Nucleus accumbens (tissue), 56 donors: ENCODE data around the gene NPY4R2.
"Not testable (repeated sequence)": the region's sequence is repeated elsewhere in the genome, so short reads cannot be mapped to it uniquely, and the experiment has no call there.

Experiments used
- DNase-seq, 56 donors: peaks; one replicate each; lab custom pipeline; 2025; lab: John Stamatoyannopoulos, UW

Gene NPY4R2

GRCh38 chr10:47927147-47927916 is 8.9 kb downstream of the NPY4R2 start:
- not testable (repeated sequence) for DNase-seq

GRCh38 chr10:47928225-47928624 is 9.8 kb downstream of the NPY4R2 start:
- DNase-seq = not testable (repeated sequence)

DNA sequence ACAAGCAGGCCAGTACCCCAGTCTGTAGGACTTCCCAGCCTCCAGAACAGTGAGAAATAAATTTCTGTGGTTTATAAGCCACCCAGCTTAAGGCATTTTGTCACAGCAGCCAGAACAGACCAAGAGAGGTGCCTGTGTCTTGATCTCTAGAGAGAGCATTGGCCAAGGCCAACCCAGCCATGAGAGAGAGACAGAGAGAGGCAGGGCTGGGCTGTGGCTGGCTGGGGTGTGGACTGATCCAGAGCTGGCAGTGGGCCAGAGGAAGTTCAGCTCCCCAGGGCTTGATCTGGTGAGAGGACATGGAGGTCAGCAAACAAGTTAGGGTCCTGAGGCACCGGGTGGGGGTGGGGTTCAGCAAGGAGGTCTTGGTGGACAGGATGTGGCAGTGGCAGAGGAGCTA is 14.4 kb downstream of the NPY4R2 start:
- DNase-seq = not testable (repeated sequence)

DNA sequence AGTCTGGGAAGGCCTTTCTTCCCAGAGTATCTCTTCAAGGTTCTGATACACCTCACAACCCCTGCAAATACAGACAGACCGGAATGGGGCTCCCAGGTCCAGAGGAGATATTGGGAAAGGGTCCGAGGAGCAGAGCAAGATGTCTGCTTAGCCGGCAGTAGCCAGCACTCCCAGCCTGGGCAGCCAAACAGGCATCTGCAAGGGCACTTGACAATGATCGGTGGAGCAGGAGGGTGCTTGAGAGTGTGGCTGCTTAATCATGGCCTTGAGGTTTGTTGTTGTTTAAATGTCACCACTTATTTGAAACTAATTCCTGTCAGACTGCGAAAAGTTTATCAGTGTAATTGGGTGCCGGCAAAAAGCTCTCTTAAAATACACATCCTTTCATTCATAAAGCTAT is 15.0 kb downstream of the NPY4R2 start:
- not testable (repeated sequence) for DNase-seq

- DNase-seq = not testable (repeated sequence)
Measured at GRCh38 chr10:47936772-47937228, 18.3 kb downstream of the NPY4R2 start.

GRCh38 chr10:47937634-47938033 is 19.2 kb downstream of the NPY4R2 start:
- not testable (repeated sequence) for DNase-seq

GRCh38 chr10:47940821-47941220 is 22.4 kb downstream of the NPY4R2 start:
- DNase-seq = not testable (repeated sequence)

- DNase-seq = not testable (repeated sequence)
Measured at GRCh38 chr10:47941379-47941778, 22.9 kb downstream of the NPY4R2 start.

DNA sequence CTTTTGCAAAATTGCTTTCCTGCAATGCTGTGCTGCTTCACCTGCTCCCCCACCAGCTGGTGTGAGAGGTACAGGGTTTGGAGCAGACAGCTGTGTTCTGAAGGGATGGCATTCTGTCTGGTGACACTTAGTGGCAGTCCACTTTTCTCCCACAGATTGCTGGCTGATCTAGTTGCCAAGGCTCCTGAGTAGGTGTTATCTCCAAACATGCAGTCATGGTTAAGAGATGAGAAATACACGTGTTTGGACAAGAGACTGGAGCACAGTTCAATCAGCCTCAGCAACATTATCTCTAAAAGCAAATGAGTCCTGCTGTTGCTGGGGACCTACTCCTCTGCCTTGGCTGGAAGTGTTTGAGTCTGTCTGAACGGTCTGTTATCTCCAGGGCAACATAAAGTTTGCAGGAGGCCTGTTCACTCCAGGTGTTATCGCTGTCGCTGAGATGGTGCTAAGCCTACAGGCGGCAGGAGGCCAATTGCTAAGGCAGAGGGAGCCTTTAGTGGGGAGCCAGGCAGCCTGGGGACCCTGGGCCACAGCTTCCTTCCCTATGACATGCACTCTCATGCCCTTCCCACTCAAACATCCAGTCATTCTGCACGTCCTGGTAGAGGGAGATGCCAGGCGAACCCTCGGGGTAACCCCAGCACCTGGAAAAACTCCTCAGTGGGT is 24.0 kb downstream of the NPY4R2 start:
- DNase-seq = not testable (repeated sequence)

GRCh38 chr10:47943328-47943727 is 24.9 kb downstream of the NPY4R2 start:
- DNase-seq = not testable (repeated sequence)

GRCh38 chr10:47947424-47947823 is 29.0 kb downstream of the NPY4R2 start:
- not testable (repeated sequence) for DNase-seq

DNA sequence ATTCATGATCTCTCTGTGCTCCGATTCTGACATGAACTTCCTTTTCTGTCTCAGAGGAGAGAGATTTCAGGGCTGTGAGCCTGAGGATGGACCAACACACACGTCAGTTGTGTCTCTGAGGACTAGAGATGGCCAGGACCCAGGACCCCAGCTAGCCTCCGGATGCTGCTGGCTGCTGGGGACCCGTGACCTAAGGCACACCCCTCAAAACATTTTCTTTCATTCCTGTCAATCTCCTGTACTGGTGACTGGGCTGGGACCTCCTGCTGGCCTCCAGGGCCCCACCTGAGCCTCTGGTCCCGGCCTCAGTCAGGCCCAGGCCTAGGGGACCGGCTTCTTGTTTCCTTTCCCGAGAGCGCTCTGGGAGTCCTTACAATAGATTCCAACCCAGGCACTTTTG is 38.7 kb downstream of the NPY4R2 start:
- DNase-seq = not testable (repeated sequence)

DNA sequence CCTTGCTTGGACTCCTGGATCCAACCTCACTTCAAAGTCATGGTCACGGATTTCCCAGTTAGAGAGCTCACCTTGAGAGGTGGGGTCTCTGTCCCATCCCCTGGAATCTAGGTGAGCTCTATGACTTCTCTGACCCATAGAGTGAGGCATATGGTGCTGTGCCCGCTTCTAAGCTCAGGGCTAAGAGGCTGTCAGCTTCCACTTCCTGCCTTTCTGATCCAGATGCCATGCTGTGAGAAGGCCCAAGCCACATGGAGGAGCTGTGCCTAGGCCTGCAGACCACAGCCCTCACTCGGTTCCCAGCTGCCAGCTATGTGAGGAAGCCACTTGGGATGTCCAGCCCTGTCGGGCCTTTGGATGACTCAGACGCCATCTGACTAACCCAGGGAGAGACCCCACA is 41.2 kb downstream of the NPY4R2 start:
- DNase-seq = not testable (repeated sequence)

GRCh38 chr10:47960699-47961098 is 42.2 kb downstream of the NPY4R2 start:
- DNase-seq = not testable (repeated sequence)

GRCh38 chr10:47962785-47963184 is 44.3 kb downstream of the NPY4R2 start:
- DNase-seq = not testable (repeated sequence)

DNA sequence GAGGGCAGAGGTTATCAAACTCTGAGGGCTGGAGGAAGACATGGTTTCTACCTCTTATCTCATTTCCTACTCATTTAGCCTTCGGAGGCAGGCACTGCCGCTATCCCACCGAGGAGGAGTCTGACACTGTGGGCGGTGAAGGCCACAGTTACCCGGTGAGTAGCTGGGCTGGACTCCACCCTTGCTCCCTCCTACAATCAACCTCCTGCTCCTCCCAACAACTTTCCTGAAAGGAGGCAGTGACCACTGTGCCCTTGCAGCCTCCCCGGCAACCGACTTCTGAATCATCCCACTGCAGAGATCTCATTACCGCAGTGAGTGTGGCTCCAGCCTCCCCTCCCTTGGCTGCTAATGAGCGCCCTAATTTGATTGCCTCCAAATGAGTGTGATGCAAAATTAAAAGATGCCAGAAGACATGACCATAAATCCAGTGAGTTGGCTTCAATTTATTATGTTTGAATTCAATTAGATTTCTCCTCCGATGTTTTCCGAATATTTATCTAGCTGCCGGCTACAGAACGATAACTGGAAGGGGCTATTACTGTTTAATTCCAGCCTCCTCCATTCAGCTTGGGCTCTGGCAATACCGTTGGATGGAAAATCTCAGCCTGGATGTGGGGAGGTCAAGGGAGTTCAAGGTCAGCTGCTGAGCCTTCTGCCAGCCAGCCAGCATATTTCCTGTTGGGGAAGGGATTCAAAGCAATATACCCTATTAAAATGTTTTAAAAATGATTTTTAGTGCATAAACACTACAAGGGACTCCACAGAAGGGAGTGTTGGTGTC is 46.0 kb downstream of the NPY4R2 start:
- not testable (repeated sequence) for DNase-seq

- DNase-seq = not testable (repeated sequence)
Measured at GRCh38 chr10:47968988-47969387, 50.5 kb downstream of the NPY4R2 start.

- not testable (repeated sequence) for DNase-seq
Measured at GRCh38 chr10:47970047-47970446, 51.6 kb downstream of the NPY4R2 start.

GRCh38 chr10:47971598-47971997 is 53.1 kb downstream of the NPY4R2 start:
- not testable (repeated sequence) for DNase-seq

GRCh38 chr10:47972077-47972476 is 53.6 kb downstream of the NPY4R2 start:
- DNase-seq = not testable (repeated sequence)
